GM18519 (cell line): ENCODE data around the gene HAP1.
"Not testable (repeated sequence)": the region's sequence is repeated elsewhere in the genome, so short reads cannot be mapped to it uniquely, and the experiment has no call there.

Experiments used
- ATAC-seq: cut with Tn5 transposase; IDR thresholded peaks from one replicate; pipeline ENCODE4 v1.9.1; 2021; ENCODE audit warnings: mild to moderate bottlenecking, moderate library complexity; ENCODE audit not compliant: unreplicated experiment, low FRiP score

Gene HAP1

DNA sequence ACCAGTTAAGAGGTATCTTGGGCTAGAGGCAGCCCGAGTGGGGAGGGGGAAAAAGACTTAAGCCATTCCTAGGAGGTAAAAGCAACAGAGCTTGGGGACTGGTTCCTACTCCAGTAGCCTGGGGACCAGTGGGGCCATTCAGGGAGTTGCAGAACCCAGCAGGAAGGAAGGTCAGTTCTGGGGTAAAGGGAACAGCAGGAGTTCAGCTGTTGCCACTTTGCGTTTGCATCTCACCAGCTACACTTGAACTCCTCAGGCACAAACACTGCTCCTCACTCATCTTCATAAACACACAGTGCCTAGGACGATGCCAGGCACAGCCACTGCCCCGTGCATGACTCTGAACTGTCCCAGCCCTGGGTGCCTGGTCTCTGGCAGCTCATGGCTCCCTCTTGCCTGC lies 4.0 kb downstream of the HAP1 start:
- no peak for ATAC-seq

DNA sequence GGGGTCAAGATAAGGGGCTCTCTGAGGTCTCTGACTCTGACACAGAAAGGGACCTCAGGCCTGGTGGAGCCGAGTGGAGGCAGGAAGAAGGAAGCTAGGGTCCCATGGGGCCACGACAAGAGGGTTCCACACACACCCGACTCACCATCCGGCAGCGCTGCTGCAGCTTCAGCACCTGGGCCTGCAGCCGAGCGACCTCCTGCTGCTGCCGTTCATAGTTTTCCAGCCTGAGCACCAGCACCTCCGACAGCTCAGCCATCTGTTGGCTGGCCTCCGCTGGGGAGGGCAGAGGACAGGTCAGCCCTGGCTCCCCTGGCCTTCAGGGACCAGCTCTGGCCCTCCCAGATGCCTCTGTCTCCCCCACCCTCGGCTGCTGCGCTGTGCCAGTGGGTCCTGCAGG lies 6.4 kb downstream of the HAP1 start:
- no peak for ATAC-seq

DNA sequence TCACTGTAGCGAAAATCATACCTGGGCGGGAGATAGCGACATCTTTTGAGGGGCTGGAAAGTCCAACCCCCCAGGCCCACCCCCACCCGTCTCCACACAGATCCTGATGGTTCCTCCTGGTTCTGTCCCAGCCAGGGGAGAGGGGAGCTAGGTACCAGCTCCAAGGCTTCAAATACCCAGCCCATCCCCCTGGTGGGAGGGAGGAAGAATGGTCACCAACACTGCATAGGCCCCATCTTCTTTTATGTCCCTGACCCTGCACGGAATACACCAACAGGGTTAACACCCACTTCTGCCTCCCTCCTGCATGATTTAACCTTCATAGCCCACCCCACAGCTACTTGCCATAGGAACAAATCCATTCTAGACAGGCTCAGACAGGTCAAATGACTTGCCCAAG lies 9.3 kb downstream of the HAP1 start:
- no peak for ATAC-seq

DNA sequence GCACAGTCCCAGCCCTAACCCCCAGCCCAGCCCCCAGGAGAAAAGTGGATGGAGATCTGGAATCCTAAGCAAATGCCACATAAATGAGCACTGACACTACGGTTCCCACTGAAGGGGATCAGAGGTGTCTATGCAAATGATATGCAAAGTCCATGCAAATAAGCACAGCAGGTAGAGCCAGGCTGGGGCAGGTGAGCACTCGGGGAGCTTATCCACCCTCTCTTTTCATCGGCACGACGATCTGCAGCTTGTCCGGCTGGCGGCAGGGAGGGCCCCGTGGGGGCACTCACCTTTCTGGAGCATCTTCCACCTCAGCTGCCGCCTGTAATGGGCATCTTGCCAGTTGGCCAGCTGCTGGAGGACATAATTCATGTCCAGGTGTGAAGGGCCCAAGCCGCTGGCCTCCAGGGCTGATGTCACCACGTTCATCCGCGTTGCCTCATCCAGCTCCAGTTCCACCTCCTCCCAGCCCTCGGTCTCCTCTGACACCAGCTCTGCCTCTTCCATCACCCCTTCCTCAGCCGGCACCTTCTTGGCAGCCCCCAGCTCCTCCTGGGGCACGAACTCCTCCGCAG lies 9.9 kb downstream of the HAP1 start:
- no peak for ATAC-seq

DNA sequence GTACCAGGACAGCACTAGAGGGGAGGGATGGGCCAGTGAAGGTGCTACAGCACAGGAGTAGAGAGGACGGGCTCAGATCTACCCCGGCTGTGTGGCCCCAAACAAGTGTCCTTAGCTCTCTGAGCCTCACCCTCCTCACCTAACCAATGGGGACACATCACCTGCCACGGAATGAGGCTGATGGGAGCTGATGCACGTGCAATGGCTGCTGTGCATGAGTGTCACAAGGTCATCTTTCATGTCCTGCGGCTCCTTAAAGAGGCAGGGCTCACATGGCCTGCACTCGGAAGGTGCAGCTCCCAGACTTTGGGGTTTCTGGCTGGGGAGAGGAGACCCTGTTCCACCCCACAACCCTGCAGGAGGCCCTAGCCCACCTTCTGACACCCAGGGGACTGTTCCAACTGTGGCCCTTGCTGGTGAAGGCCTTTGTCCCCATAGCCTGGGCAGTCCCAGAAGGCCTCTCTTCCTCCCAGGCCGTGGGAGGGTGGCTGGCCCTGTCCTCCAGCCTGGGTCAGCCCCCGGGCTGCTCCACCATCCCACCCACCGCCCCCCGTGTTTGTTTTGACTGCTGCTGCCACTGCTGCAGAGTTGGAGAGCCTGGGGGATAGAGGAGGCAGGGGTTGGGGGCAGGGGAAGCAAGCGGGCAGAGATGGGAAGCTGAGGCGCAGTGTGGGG lies 10.5 kb downstream of the HAP1 start:
- no peak for ATAC-seq

DNA sequence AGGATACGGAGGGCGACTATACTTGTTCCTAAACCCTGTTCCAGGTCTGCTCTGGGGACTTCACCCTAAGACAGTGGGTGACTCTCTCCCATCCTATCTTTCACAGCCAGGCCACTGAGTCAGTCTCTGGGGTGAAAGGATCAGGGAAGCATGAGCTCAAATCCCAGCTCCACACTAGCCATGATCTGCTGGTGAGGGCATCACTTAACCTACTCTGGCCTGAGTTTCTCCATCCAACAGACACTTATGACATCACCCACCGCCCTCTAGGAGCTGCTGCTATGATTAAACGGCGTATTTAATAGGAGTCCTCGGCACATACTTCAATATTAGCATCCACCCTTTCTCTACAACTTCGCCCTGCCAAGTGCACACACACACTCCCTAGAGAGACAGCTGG lies 12.2 kb downstream of the HAP1 start:
- ATAC-seq = no peak

DNA sequence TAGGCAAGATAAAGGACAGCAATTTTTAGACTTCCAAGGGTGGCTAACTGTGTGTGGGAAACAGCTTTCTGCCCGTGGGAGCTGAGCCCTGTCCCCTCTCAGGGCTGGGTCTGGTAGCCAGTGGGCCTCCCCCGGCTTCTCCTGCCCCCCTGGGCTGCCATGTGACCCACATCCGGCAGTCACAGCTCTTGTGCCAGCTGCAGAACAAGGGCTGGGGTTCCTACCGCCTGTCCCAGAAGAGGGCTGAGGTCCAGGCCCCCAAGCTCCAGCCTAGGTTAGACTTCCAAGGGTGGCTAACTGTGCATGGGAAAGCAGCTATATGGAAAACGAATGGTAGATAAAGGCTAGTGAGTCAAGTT lies 16.2 kb downstream of the HAP1 start:
- ATAC-seq = no peak

DNA sequence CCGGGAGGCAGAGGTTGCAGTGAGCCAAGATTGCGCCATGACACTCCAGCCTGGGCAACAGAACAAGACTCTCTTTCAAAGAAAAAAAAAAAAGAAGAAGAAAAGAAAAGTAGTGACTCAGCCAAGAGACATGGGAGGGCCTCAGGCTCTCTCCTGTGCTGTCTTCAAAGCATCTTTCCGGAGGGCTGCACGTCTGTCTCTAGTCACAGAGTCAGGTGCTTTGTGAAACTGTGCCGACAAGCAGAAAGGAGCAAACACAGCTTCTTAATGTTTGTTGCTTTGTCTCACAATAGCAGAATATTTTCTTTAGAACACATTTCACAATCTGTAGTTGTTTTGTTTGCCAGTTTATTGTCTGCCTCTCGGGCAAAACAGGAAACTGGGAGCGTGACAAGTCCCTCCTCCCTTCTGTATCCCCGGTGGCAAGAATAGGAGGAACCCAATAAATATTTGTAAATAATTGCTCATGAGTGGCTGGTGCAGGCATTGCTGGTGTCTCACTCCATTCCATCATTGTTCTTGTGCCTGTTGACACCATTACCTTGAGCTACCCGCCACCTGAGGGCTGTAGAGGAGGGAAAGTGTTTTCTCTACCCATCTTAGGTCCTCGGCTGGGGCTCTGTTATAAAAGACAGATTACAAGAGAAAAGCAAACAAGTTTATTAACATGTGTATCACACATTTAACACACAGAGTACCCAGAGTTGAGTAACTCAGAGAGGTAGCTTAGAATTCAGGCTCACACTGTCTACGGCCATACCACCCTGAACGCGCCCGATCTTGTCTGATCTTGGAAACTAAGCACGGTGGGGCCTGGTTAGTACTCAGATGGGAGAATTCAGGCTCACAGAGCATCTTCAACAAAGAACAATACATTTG lies 16.8 kb downstream of the HAP1 start:
- no peak for ATAC-seq

DNA sequence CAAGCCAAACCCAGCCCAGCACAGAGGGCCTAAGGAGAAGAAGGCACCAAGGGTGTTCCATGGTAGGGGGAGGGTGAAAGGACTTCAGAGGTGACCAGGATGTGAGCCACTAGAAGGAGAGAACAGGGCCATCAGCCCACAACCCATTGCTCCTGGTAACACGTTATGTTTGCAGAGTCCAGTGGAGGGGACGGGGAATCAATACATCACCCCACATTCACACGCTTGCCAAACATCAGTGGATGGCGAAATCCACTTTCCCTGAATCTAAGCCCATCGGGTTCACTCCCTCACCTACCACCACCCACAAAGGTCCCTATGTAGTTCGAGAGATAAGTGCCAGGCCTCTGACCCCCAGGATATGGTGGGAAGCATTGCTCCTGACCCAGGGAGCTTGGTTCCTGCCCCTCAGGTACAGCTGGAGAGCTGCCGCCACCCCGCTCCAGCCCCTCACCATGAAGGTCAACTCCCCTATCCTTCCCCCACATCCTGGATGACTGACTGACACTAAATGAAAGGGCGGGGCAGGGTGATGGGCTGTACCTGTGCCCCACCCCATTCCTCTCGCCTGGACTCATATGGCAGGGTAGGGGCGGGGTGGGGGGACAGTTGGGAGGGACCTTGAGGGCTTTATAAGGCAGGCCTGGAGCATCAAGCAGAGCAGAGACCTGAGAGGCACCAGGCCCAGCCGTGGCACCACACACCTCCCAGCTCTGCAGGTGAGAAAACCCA lies 22.6 kb downstream of the HAP1 start, which contains the start of gene GAST:
Gene GAST (plus strand): TSS at position 663 of the 732 bp plus-strand sequence. CDS start 3,106 bp downstream, outside the sequence.
- ATAC-seq = no peak

DNA sequence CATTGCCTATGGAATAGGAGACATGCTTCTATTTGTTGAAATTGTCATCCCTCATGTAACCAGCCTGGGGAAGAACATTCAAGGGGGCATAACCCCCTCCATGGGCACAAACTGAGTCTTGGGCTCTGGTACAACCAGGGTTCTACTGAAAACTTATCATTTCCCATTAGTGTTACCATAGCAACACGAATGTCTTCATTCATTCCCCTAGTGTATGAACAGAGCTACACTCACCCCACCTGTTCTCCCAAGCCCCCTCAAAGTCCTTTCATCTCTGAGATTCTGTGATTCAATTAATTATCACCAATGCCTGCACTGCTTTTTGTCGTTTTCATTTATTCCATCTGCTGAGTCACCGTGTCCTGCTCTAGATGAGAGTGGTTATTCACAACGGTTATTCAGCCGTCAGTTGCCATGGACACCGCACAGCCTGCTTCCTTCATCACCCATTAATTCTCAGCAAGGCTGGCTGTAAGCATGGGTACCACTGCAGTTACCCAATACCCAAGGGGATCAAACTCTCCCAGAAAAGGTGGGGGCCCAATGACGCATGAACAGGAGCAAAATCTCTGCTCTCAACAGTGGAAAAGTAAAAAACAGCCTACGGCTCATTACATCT lies 23.9 kb downstream of the HAP1 start:
- ATAC-seq = no peak

DNA sequence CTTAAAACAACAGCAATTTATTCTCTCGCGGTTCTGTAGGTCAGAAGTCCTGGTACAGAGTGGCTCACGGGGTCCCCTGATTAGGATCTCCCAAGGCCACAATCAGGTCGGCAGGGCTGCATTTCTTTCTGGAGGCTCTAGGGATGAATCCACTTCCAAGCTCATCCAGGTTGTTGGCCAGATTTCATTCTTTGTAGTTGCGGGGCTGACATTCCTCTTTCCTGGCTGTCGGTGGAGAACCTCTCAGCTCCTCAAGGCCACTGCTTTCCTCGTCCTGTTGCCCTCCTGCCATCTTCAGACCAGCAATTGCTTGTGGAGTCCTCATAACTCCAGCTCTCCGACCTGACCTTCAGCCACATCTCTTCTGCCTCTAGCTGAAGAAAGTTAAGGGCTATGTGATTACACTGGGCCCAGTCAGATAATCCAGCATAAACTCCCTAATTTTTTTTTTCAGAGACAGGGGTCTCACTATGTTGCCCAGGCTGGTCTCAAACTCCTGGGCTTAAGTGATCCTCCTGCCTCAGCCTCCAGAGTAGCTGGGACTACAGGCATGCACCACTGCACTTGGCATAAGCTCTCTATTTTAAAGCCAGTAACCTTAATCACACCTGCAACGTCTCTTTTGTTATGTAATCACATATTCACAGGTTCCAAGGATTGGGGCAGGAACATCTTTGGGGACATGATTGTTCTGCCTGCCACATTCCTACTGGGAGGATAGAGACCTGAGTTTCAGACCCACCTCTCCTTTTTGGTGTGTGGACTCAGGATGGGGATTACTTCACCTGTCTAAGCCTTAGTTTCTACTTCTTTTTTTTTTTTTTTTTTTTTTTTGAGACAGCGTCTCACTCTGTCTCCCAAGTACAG lies 26.4 kb downstream of the HAP1 start:
- no peak for ATAC-seq

DNA sequence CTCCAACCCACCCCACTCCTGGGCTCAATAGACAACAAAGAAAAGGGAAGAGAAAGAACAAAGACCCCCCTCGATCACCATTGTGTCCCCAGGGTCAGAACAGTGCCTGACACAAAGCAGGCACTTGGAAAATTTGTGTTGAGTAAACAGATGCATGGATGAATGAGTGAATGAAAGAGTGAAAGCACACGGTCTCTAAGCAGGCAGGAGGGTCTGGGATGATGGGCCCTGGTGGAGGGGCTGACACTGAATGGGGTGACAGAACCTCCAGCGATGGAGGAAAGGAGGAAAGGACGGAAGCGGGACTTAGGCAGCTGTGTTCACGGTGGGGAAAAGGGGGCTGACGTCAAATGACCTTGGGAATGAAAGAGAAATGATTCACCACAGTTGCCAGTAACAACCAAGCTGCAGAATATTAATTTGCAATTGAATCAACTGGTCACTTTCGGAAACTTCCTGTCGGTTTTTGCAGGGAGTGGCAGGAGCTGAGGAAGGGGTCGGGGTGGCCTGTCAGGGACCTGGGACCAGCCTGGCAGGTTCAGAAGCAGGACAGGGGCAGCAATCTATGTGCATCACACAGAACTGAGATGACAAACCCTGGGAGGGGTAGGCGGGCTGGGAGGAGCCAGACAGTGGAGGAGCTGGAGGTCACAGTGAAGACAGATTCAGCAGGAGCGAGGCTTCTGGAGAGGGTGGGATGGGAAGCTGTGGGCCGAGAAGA lies 29.0 kb downstream of the HAP1 start:
- no peak for ATAC-seq

DNA sequence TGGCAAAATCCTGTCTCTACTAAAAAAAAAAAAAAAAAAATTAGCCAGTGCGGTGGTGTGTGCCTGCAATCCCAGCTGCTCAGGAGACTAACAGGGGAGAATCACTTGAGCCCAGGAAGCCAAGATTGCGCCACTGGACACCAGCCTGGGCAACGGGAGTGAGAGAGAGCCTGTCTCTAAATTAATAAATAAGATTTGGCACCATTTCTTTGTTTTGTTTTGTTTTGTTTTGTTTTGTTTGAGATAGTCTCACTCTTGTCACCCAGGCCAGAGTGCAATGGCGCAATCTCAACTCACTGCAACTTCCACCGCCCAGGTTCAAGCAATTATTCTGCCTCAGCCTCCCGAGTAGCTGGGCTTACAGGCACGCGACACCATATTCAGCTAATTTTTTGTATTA lies 31.7 kb downstream of the HAP1 start:
- no peak for ATAC-seq

DNA sequence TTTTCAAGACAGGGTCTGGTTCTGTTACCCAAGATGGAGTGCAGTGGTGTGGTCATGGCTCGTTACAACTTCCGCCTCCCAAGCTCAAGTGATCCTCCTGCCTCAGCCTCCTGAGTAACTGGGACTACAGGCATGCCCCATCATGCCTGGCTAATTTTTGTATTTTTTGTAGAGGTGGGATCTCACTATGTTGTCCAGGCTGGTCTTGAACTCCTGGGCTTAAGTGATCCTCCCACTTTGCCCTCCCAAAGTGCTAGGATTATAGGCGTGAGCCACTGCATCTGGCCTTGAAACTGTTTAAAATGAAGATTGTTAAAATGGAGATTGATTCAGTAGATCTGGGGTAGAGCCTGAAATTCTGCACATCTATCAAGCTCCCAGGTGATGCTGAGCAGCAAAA lies 33.6 kb downstream of the HAP1 start:
- not testable (repeated sequence) for ATAC-seq

DNA sequence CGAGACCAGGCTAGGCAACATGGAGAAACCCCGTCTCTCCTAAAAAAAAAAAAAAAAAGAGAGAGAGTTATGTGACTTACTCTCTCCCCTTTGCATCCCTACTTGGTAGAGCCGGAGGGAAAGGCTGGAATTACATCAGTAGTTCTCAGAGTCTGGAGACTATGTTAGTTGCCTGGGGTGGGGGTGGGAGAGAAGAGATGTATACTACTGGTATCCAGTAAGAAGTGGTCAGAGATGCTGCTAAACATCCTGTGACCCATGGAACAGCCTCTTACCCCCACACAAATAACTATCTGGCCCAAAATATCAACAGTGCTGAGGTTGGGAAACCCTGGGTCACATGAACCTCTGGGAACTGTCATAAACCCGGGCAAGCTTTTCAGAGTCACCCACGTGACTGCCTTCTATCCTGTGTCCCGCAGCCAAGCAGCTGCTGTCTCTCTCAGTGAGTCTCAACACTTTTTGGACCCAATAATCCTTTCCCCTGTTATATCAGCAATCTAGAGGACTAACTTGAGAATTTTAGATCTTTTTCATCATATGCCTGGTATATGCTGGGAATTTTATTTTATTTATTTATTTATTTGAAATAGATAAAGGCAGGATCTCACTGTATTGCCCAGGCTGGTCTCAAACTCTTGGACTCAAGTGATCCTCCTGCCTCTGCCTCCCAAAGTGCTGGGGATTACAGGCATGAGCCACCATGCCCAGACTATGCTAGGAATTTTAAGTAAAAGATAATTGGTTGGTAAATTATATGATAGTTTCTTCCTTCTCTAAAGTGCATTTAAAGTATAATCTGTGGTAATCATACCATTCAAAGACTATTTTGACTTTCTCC lies 37.1 kb downstream of the HAP1 start:
- no peak for ATAC-seq

DNA sequence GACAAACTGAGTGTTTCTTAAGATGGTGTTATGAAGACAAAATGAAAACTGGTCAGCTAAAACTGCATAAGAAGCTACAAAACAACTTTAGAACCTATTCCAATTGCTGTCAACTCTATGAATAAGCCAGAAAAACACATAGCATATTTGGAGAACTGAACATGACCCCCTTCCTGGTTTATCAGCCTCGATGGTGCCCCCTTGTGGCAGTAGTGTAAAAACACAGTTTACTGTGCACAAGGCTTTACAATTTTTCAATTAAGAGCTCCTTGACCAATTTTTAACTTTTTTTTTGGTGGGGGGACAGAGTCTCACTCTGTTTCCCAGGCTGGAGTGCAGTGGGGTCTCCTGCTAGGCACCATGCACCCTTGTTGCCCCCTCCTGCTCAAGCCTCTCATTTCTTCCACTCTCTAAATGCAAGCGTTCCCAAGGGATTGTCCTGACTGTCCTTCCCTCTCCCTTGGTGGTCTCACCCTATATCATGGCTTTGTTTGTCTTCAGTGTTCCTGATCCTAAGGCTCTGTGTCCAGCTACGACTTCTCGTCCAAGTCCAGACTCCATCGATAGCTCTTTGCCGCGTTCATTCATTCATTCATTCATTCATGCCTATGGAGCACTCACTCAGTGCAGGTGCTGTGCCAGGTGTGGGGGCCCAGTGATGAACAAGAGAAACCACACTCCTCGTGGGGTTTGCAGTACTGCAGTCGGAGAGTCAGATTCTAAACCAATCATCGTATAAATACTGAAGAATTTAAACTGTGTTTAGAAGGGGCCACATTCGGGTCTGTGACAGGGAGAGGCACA lies 38.3 kb downstream of the HAP1 start:
- no peak for ATAC-seq

DNA sequence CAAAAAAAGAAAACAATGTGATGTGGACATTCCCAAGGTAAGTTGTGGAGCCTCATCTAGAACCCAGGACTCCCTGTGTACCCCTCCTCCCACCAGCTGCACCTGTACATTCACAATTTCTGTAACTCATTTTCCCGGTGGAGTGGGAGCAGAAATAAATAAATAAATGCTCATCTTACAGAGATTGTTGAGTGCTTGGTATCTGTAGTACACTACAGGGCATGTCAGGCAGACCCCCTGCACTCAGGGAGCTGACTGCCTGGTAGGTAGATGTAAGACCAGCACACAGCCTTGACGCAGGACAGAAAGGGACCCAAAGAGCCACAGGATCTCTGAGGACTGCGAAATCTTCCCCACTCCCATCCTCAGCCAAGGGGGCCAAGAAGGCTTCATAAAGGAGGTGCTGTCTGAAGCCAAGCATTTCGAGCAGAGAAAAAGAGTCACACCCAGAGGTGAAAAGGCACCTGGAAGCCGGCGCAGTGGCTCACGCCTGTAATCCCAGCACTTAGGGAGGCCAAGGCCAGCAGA lies 39.2 kb downstream of the HAP1 start:
- ATAC-seq = no peak
